Measurements from ENCODE around the gene ITGB2. TPM values are rescaled to one million over a fixed set of nuclear protein-coding genes. Genes with fewer than 3 reads are reported as not detected.
"Not testable (repeated sequence)": the region's sequence is repeated elsewhere in the genome, so short reads cannot be mapped to it uniquely, and the experiment has no call there.

The ITGB2 gene
- total and polyA plus RNA-seq, 4 donors, result 19.2 to 36.7 (median 27.8) TPM

GRCh38 chr21:44918107-44918470, 2.6 kb downstream of the ITGB2 start:
- no peaks in the 10 kb centered on the region for H3K9me3 ChIP-seq (ENCODE audit: control insufficient read depth, insufficient read depth, low read length)
- H3K27me3 ChIP-seq (ENCODE audit: control insufficient read depth, insufficient read depth, low read length), result peaks cover 7% of the 10 kb centered on the region
- WGBS (ENCODE audit: insufficient coverage), result 80% methylated on average over 12 of the region's 12 CpGs
- H3K36me3 ChIP-seq (ENCODE audit: control insufficient read depth, insufficient read depth, low read length), result no peaks in the 10 kb centered on the region
- no peak overlapping the region for H3K27ac ChIP-seq (ENCODE audit: low read depth, low read length)
- no peak overlapping the region for H3K4me3 ChIP-seq (ENCODE audit: low read depth, low read length)
- peaks cover 17% of the 10 kb centered on the region for H3K4me1 ChIP-seq (ENCODE audit: control insufficient read depth, insufficient read depth, low read length)
- no peak for DNase-seq (ENCODE audit: low read depth in 4 of 6, low spot score in 6 of 6)

- WGBS (ENCODE audit: insufficient coverage), result 73% methylated on average over 15 of the region's 15 CpGs
- peaks cover 17% of the 10 kb centered on the region for H3K4me1 ChIP-seq (ENCODE audit: control insufficient read depth, insufficient read depth, low read length)
- no peak overlapping the region for H3K27ac ChIP-seq (ENCODE audit: low read depth, low read length)
- no peaks in the 10 kb centered on the region for H3K36me3 ChIP-seq (ENCODE audit: control insufficient read depth, insufficient read depth, low read length)
- H3K4me3 ChIP-seq (ENCODE audit: low read depth, low read length), result no peak overlapping the region
- no peak for DNase-seq (ENCODE audit: low read depth in 4 of 6, low spot score in 6 of 6)
- H3K27me3 ChIP-seq (ENCODE audit: control insufficient read depth, insufficient read depth, low read length), result peaks cover 7% of the 10 kb centered on the region
- H3K9me3 ChIP-seq (ENCODE audit: control insufficient read depth, insufficient read depth, low read length), result no peaks in the 10 kb centered on the region
These were observed 3.1 kb downstream of the ITGB2 start for GRCh38 chr21:44917446-44918106.

GRCh38 chr21:44916965-44917364, 3.7 kb downstream of the ITGB2 start:
- peak in 2 of 6 donors; percentile 22 to 27 for DNase-seq (ENCODE audit: low read depth in 4 of 6, low spot score in 6 of 6)
- H3K9me3 ChIP-seq (ENCODE audit: control insufficient read depth, insufficient read depth, low read length), result no peaks in the 10 kb centered on the region
- 61% methylated on average over 5 of the region's 7 CpGs for WGBS (ENCODE audit: insufficient coverage)

GRCh38 chr21:44914176-44914874, 6.4 kb downstream of the ITGB2 start:
- no peak overlapping the region for H3K4me3 ChIP-seq (ENCODE audit: low read depth, low read length)
- H3K27me3 ChIP-seq (ENCODE audit: control insufficient read depth, insufficient read depth, low read length), result no peaks in the 10 kb centered on the region
- H3K27ac ChIP-seq (ENCODE audit: low read depth, low read length), result no peak overlapping the region
- DNase-seq (ENCODE audit: low read depth in 4 of 6, low spot score in 6 of 6), result no peak
- H3K36me3 ChIP-seq (ENCODE audit: control insufficient read depth, insufficient read depth, low read length), result peaks cover 2% of the 10 kb centered on the region
- H3K4me1 ChIP-seq (ENCODE audit: control insufficient read depth, insufficient read depth, low read length), result peaks cover 36% of the 10 kb centered on the region
- 83% methylated on average over 14 of the region's 18 CpGs for WGBS (ENCODE audit: insufficient coverage)
- no peaks in the 10 kb centered on the region for H3K9me3 ChIP-seq (ENCODE audit: control insufficient read depth, insufficient read depth, low read length)

More at GRCh38 chr21:44916965-44917364, 3.7 kb downstream of the ITGB2 start:
- Histone ChIP-seq H3K36me3 (ENCODE audit: control insufficient read depth, insufficient read depth, low read length) (no peaks in the 10 kb centered on the region), H3K27ac (ENCODE audit: low read depth, low read length) (no peak overlapping the region), H3K4me3 (ENCODE audit: low read depth, low read length) (no peak overlapping the region), H3K4me1 (ENCODE audit: control insufficient read depth, insufficient read depth, low read length) (peaks cover 18% of the 10 kb centered on the region), H3K27me3 (ENCODE audit: control insufficient read depth, insufficient read depth, low read length) (peaks cover 7% of the 10 kb centered on the region)

GRCh38 chr21:44913425-44914175, 7.1 kb downstream of the ITGB2 start:
- H3K27me3 ChIP-seq (ENCODE audit: control insufficient read depth, insufficient read depth, low read length), result no peaks in the 10 kb centered on the region
- H3K27ac ChIP-seq (ENCODE audit: low read depth, low read length), result no peak overlapping the region
- WGBS (ENCODE audit: insufficient coverage), result 79% methylated on average over 7 of the region's 7 CpGs
- no peak for DNase-seq (ENCODE audit: low read depth in 4 of 6, low spot score in 6 of 6)
- no peak overlapping the region for H3K4me3 ChIP-seq (ENCODE audit: low read depth, low read length)
- peaks cover 29% of the 10 kb centered on the region for H3K4me1 ChIP-seq (ENCODE audit: control insufficient read depth, insufficient read depth, low read length)
- no peaks in the 10 kb centered on the region for H3K9me3 ChIP-seq (ENCODE audit: control insufficient read depth, insufficient read depth, low read length)
- H3K36me3 ChIP-seq (ENCODE audit: control insufficient read depth, insufficient read depth, low read length), result peaks cover 2% of the 10 kb centered on the region

GRCh38 chr21:44912506-44913412, 7.9 kb downstream of the ITGB2 start:
- H3K27me3 ChIP-seq (ENCODE audit: control insufficient read depth, insufficient read depth, low read length); H3K36me3 ChIP-seq (ENCODE audit: control insufficient read depth, insufficient read depth, low read length); H3K4me3 ChIP-seq (ENCODE audit: low read depth, low read length); H3K27ac ChIP-seq (ENCODE audit: low read depth, low read length); DNase-seq (ENCODE audit: low read depth in 4 of 6, low spot score in 6 of 6); H3K9me3 ChIP-seq (ENCODE audit: control insufficient read depth, insufficient read depth, low read length): not testable (repeated sequence)
- WGBS (ENCODE audit: insufficient coverage), result 83% methylated on average over 10 of the region's 25 CpGs
- H3K4me1 ChIP-seq (ENCODE audit: control insufficient read depth, insufficient read depth, low read length), result peaks cover 29% of the 10 kb centered on the region

- Histone ChIP-seq H3K4me3 (ENCODE audit: low read depth, low read length) (no peak overlapping the region), H3K4me1 (ENCODE audit: control insufficient read depth, insufficient read depth, low read length) (peaks cover 24% of the 10 kb centered on the region), H3K36me3 (ENCODE audit: control insufficient read depth, insufficient read depth, low read length) (peaks cover 2% of the 10 kb centered on the region), H3K9me3 (ENCODE audit: control insufficient read depth, insufficient read depth, low read length) (no peaks in the 10 kb centered on the region), H3K27me3 (ENCODE audit: control insufficient read depth, insufficient read depth, low read length) (no peaks in the 10 kb centered on the region), H3K27ac (ENCODE audit: low read depth, low read length) (no peak overlapping the region)
- WGBS (ENCODE audit: insufficient coverage), result 79% methylated on average over 8 of the region's 8 CpGs
- no peak for DNase-seq (ENCODE audit: low read depth in 4 of 6, low spot score in 6 of 6)
These were observed 8.6 kb downstream of the ITGB2 start for GRCh38 chr21:44912158-44912473.

GRCh38 chr21:44911384-44912157, 9.1 kb downstream of the ITGB2 start:
- peaks cover 24% of the 10 kb centered on the region for H3K4me1 ChIP-seq (ENCODE audit: control insufficient read depth, insufficient read depth, low read length)
- H3K27me3 ChIP-seq (ENCODE audit: control insufficient read depth, insufficient read depth, low read length), result no peaks in the 10 kb centered on the region
- H3K27ac ChIP-seq (ENCODE audit: low read depth, low read length), result no peak overlapping the region
- no peaks in the 10 kb centered on the region for H3K9me3 ChIP-seq (ENCODE audit: control insufficient read depth, insufficient read depth, low read length)
- peak; percentile 22 to 90 (median 58) for DNase-seq (ENCODE audit: low read depth in 4 of 6, low spot score in 6 of 6)
- H3K36me3 ChIP-seq (ENCODE audit: control insufficient read depth, insufficient read depth, low read length), result peaks cover 2% of the 10 kb centered on the region
- H3K4me3 ChIP-seq (ENCODE audit: low read depth, low read length), result no peak overlapping the region
- WGBS (ENCODE audit: insufficient coverage), result 56% methylated on average over 19 of the region's 19 CpGs

GRCh38 chr21:44911068-44911383, 9.7 kb downstream of the ITGB2 start:
- 86% methylated on average over 10 of the region's 10 CpGs for WGBS (ENCODE audit: insufficient coverage)
- Histone ChIP-seq H3K27me3 (ENCODE audit: control insufficient read depth, insufficient read depth, low read length) (no peaks in the 10 kb centered on the region), H3K9me3 (ENCODE audit: control insufficient read depth, insufficient read depth, low read length) (no peaks in the 10 kb centered on the region), H3K36me3 (ENCODE audit: control insufficient read depth, insufficient read depth, low read length) (peaks cover 2% of the 10 kb centered on the region), H3K4me1 (ENCODE audit: control insufficient read depth, insufficient read depth, low read length) (peaks cover 24% of the 10 kb centered on the region), H3K27ac (ENCODE audit: low read depth, low read length) (no peak overlapping the region), H3K4me3 (ENCODE audit: low read depth, low read length) (no peak overlapping the region)
- no peak for DNase-seq (ENCODE audit: low read depth in 4 of 6, low spot score in 6 of 6)

All from spinal cord (tissue), 10 donors.